Left forelimb (tissue), 1 donor: Measurements from ENCODE around the gene RBMS3.
A peak's percentile ranks its signal among the peaks of the same experiment; 100 is the strongest.
"Not testable (repeated sequence)": the region's sequence is repeated elsewhere in the genome, so short reads cannot be mapped to it uniquely, and the experiment has no call there.

Experiments
- DNase-seq: peaks from one replicate; pipeline ENCODE4 v3.0.0-alpha.2; 2018; ENCODE audit warnings: low spot score

Gene RBMS3

GRCh38 chr3:29312395-29312794 is 31.5 kb downstream of the RBMS3 start:
- DNase-seq: no peak

- DNase-seq: no peak
Measured at GRCh38 chr3:29312960-29313452, 32.1 kb downstream of the RBMS3 start.

- DNase-seq: no peak
Measured at GRCh38 chr3:29313981-29314726, 33.3 kb downstream of the RBMS3 start.

DNA sequence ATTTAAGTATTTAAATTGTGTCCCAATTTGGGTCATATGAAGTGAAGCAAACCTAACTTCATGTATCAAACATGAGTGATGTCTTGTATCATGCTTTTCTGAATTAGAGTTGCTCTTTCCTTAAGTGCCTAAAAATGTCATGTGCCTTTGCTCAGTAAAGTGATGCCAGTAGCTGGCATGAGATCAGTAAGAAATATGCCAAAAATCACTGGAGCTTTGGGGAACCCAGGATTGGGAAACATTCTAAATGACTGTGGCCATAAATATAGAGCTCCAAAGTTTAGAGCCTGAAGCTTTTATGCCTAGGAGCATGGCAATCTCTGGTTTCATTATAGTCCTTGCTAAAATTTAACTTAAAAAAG is 33.8 kb downstream of the RBMS3 start:
- no peak for DNase-seq

GRCh38 chr3:29317659-29318173 is 36.8 kb downstream of the RBMS3 start:
- DNase-seq: no peak

- no peak for DNase-seq
Measured at GRCh38 chr3:29318251-29318650, 37.4 kb downstream of the RBMS3 start.

DNA sequence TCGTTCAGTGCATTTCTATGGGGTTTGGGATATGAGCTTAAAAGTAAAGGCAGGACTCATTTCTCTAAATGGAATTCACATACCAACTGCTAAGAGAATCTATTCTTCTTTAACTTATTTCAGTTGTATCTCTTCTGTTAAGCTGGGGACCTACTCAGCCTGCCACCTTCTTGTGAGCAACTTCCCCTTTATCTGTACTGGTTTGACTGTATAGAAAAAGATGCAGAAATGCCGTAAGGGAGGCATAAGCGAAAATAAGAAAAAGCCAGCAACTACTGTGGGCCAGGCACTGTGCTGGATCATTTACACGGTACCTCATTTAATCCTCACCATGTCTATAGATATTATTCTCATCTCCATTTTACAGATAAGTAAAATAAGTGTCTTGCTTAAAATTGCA is 38.4 kb downstream of the RBMS3 start:
- DNase-seq: no peak

DNA sequence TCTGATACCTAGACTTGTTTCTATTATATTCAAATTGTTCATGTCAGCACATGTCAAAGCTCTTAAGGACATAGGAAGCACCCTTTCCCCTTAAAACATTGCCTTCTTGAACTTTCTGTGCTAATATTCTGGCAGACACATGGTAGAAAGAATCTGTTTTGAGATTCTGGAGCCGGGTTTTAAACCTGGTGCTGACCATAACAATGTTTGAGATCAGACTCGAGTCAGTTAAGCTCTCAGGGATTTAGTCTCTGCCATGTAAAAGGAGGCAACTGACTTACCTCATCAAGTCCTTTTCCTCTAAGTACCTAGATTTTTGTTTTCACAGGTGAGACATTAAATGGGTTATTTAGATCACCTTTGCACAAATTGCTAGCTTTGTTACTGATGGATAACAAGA is 38.9 kb downstream of the RBMS3 start:
- no peak for DNase-seq

DNA sequence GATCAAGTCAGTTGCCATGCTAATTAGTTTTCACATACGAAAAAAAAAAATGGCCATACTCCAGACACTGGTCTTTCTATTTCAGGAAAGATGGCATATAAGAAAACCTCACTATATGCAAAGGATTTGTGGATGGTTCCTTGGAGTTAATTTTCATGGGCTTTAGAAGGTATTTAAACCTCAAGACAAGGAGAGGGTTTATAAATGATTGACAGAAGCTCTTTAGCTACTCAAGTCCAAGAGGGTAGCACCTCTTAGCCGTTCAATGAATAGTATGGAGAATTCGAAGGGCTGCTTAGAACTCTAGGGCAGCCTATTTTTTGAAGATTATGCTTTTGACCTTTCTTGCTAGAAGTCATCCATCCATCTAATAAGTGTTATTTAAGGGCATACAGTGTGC is 41.7 kb downstream of the RBMS3 start:
- no peak for DNase-seq

DNA sequence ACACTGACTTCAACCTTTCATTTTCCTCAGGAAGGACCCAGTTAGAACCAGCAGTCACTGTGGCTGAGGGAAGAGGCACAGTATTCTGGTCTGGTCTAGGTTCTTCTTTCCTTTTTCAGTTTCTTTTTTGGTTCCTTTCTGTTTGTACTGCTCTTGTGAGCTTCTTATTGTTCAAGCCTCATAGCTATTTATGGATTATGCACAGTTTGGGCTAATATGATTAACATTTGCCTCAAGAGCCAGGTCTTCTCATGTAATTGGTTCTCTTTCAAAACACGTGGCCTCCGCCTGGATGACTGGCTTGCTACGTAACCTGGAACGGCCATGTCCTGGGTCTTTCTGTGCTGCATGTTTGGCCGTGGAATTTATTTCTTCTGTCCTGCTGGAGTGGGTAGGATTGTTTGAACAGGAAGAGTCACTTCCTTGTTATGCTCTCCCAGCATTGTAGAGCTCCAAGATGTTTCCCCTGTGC is 43.3 kb downstream of the RBMS3 start:
- DNase-seq: peak; percentile 67

- DNase-seq: not testable (repeated sequence)
Measured at GRCh38 chr3:29326540-29326939, 45.7 kb downstream of the RBMS3 start.

- DNase-seq: no peak
Measured at GRCh38 chr3:29329986-29330890, 49.4 kb downstream of the RBMS3 start.

DNA sequence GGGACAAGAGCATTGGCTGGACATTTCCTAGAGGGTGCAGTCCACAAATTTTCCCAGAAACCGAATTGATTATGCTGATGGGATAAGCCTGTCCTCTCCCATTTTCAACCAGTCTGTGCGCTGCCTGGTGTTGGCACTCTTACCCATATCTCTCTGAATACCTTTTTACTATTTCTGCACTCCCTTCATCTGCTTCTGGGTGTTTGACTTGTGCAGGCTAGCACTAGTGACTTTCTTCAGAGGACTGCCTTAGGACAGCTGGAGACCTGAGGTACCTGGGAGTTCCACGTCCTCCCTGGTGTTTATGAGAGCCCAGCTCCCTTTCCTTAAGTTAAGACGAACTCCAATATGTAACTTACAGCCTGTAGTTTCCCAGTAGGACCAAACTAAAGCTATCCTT is 50.2 kb downstream of the RBMS3 start:
- no peak for DNase-seq

DNA sequence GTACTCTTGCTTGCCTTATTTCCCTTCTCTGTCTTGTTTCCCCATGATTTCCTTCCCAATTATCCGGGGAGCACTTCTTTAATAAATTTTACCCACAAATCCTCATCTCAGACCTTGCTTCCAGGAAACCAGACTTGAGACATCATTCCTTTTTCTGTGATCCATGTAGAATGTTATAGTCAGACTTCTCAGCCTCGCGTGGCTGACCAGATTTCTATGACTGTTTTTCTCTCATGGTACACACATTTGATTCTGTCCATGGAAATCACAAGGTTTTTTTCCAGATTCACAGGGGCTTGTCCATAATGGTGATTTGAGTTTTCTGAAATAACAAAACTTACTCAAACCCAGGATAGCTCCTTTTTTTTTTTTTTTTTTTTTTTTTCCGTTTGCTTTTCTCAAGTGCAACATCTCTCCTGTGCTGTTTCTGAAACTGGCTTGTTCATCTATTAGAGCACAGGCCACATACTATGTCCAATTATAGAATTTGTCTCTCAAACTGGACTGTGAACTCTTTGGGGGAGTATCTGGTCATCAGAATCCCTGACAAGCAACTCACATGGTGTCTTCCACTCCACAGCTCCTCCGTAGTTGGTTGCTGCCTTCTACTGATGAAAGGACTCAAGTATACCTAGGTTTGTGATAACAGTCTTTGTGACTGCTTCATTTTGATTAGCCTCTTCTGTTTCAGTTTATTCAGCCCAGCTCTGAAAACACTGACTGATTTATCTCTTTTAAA is 50.8 kb downstream of the RBMS3 start:
- no peak for DNase-seq

DNA sequence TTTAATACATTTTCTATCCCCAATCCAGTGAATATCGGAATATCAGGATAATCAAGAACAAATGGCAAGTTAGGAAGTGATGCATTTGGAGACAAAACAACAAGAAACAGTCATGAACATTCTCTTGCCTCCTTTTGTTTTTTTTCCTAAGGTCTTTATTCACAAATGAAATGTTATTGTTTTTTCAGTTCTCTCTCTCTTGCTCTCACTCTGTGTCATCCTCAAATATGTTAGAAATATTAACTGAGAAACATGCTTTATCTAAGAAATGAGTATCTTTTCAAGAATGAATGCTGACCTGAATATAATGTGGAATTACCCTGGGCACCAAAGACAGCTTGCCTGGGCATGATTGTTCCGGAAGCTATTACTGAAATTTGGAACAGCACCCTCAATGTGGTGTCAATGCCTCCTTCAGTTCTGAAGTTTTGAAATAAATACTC is 51.3 kb downstream of the RBMS3 start:
- DNase-seq: no peak

DNA sequence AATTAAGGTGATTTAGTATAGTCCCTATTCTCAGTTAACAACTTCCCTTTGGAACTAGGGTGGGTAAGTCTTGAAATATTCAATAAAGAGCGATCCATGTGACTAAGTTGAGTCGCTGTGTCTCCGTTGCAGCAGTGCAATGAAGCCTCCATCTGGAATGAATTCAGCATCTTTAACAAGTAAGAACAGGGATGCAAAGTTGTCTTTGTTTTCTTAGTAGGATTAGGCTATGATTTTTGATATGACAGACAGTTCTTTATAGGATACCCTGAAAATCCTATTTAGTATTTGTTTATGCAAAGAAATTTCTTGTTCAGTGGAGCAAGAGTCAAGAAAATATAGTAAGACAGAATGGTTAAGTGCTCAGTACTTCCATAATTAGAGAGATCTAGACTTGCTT is 52.7 kb downstream of the RBMS3 start:
- DNase-seq: no peak

DNA sequence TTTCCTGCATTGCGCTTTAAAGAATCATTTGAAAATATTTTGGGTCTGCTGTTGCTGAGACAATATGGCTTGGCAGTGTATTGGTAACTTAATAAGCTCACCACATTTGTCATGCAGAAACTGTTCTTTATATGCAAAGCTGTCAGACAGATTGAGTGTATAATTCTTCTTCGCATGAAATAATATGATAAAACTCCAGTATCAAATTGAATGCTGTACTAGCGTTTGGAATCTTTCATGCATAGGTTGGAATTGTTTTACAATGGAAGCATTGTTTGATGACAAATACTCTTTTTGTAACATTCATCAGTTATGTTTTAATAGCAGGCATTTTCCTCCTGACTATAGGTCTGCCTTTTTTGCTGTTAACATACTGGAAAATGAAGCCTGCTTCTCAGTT is 53.8 kb downstream of the RBMS3 start:
- DNase-seq: no peak

DNA sequence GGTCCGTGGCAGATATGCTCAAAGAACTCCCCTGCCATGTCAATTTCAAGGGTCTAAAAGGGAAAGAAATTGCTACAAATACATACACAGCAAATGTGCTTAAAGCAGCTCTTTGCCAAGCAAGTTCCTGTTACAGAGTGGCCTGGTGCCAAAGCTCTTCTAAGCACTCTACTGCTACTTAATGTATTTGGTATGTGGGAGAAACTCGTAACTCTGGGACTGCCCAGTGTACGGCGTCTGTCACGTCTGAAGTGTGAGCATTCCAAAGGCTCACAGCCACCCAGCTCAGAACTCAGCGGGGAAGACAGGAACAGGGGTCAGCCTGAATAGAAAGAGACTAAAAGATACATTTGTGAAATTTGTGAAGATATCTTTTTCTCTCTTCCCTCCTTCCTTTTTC is 54.6 kb downstream of the RBMS3 start:
- peak; percentile 89 for DNase-seq

DNA sequence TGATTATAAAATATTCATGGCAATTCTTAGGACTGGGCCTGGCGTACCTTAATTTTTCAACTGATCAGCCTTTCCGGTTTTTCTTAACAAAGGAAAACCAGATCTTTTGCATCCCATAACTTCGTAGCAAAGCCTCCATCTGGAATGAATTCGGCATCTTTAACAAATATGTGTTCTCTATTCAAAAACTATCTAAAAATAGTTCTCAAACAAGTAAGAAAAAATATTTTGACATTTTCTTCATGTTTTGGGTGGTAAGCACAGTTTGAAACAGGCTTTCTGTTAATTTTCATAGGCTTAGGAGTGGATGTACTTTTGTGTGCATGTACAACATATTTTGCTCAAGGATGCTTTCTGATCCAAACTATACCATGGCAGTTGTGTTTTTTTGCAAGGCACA is 55.1 kb downstream of the RBMS3 start:
- DNase-seq: no peak

DNA sequence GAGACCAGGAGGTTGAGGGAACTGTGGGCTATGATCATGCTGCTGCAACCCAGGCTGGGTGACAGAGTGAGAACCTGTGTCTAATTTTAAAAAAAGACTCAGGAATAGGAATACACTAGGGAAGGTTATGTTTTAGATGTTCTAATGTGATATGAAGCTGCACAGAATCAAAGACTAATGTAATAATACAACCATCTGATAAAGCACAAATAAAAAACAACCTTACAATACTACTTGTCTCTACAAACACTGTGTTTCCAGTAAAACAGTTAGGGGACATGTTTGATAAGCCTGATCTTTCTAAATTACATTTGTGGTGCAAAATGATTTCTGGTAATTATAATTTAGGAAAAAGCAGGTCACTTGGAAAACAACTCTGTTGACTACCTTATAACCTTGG is 56.7 kb downstream of the RBMS3 start:
- no peak for DNase-seq

DNA sequence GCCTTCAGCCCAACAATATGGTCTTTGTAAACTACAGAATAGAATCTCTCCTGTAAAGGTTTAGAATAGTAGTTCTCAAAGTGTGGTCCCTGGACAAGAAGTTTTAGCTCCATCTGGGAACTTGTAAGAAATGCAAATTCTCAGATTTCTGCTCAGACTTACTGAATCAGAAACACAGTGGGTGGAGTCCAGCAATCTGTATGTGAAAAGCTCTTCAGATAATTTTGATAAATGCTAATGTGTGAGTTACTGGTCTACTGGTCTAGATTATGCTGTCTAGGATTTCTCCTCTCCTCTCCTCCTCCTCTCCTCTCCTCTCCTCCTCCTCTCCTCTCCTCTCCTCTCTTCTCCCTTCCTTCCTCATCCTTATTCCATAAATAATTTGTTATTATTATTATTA is 57.5 kb downstream of the RBMS3 start:
- DNase-seq: no peak
